ENCODE results near the gene IPO11.
"Not testable (repeated sequence)": the region's sequence is repeated elsewhere in the genome, so short reads cannot be mapped to it uniquely, and the experiment has no call there.

Gene IPO11

GRCh38 chr5:62608529-62609511 is 196.3 kb downstream of the IPO11 start:
- DNase-seq, result no peak

- no peak for DNase-seq
Observed at GRCh38 chr5:62614355-62614754, 201.8 kb downstream of the IPO11 start.

- DNase-seq, result no peak
Observed at GRCh38 chr5:62616615-62617277, 204.2 kb downstream of the IPO11 start.

DNA sequence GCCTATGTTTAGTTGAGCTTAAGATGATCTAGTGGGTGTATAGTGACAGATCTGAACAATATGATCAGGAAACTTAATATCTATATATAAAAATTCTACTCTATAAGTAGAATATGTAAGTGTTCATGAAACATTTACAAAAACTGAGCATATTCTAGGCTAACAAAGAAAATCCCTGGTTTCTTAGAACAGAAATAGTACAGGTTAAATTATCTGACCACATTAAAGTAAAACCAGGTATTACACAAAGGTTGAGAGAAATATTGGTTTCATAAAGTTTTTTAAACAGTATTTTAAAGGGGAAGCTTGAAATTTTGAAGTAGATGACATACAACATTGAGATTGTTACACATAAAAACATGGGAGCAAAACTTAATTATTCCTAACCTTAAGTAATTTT is 205.4 kb downstream of the IPO11 start:
- no peak for DNase-seq

DNA sequence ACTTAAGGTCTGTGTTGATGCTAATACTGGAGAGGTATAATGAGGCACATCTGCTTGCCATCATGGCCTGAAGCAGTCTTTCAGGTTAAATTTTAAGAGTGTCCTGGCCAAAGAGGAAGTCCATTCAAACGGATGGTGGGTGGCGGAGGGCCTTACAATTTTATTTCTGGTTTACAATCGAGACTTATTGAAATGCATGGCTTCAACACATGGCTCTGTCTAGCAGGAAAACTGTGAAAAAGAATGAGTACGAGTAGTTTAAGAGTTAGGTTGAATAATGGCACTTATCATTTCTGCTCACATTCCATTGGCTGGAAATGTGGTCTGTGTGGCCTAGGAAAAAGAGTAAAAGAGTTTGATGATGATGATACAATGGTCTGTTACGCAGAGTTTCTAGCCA is 208.2 kb downstream of the IPO11 start:
- DNase-seq, result no peak

GRCh38 chr5:62621280-62621679 is 208.7 kb downstream of the IPO11 start:
- no peak for DNase-seq

DNA sequence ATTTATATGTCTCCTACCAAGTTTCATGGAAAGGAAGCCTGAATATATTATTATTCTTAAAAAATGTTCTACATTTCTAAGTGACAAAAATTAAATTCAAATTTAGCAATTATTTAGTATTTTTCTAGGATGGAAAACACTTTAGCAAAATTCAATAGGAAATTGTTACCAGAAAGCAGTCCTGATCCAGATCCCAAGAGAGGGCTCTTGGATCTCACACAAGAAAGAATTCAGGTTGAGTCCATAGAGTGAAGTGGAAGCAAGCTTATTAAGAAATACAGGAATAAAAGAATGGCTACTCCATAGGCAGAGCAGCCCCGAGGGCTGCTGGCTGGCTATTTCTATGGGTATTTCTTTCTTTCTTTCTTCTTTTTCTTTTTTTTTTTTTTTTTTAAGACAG is 210.7 kb downstream of the IPO11 start:
- no peak for DNase-seq

- DNase-seq, result not testable (repeated sequence)
Observed at GRCh38 chr5:62624436-62624835, 211.9 kb downstream of the IPO11 start.

DNA sequence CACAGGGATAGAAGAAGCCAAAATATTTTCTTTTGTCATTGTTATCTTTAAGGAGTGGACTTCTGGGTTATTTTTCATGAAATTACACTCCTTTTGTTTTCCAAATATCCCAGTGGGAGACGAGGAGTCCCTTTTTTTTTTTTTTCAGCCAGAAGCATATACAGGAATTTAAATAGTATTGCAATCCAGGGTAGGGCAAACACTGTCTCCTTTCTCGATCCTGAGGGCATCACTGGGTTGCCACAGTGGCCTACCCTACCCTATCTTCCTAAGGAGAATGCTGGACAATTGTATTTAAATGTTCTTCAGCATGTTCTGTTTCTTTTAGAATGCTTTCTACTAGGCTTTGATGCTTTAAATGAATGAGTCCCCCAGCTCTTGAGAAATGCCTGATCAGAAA is 214.0 kb downstream of the IPO11 start:
- no peak for DNase-seq

DNA sequence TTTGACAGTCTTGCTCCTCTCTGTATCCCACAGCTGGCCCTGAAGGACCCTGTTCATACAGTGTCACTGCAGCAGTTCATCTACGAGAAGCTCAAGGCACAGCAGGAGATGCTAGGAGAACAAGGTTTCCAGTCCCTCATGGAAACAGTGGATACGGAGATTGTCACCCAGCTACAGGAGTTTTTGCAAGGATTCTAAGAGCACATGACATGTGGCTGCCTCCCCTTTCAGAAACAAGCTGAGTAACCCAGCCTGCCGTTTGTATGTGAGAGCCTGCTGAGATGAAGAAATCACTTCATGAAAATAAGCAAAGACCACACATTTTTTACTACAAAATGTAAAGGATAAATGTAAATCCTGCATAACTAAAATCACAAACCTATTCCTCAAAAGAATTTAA is 214.6 kb downstream of the IPO11 start:
- DNase-seq, result no peak

DNA sequence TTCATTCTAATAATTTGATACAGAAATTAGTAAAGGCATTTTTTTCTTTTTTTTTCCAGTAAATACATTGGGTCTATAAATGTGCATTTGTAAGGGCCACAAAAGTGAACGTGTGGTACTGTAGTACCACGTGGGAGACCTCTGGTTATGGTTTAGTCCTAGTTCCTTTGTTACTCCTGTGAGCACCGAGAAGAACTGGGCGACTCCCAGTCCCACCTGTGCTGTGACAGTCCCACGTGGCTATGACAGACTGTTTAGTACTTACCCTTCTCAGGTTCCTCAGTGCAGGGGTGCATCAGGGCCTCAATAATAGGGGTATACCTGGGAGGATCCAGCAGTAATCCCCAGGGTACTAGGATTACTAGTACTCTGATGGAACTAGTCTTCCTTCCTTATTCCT is 215.3 kb downstream of the IPO11 start:
- no peak for DNase-seq

GRCh38 chr5:62631909-62632580 is 219.5 kb downstream of the IPO11 start:
- no peak for DNase-seq

DNA sequence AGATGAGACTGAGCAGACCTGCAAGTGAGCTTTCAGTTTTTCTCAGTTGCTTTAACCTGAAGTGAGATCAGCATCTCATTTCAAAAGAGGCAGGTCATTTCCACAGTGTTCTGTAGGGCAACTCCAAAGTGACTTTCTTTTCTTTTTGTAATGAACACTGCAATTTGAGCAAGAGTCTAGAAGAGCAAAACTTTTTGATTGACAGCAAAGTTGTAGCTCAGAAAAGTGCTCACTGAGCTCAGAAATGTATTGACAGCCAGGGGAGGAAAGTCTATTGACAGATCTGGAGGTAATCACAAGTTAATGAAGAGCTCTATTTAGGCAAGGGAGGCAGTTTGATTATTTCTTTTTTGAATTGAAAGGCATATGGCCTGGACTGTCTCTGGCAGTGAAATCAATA is 220.7 kb downstream of the IPO11 start:
- no peak for DNase-seq

DNA sequence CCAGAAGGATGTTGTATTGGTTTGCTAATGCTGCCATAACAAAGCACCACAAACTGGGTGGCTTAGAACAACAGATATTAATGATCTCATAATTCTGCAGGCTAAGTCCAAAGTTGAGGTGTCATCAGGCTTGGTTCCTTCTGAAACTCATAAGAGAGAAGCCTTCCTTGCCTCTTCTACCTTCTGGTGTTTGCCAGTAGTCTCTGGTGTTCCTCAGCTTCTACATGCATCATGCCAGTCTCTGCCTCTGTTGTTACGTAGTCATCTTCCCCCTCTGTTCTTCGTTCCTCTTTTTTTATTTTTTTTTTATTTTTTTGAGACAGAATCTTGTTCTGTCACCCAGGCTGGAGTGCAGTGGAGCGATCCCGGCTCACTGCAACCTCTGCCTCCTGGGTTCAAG is 227.9 kb downstream of the IPO11 start:
- no peak for DNase-seq

- no peak for DNase-seq
Observed at GRCh38 chr5:62642468-62642867, 229.9 kb downstream of the IPO11 start.

GRCh38 chr5:62643556-62644451 is 231.2 kb downstream of the IPO11 start:
- no peak for DNase-seq

GRCh38 chr5:62645223-62645622 is 232.7 kb downstream of the IPO11 start:
- no peak for DNase-seq

DNA sequence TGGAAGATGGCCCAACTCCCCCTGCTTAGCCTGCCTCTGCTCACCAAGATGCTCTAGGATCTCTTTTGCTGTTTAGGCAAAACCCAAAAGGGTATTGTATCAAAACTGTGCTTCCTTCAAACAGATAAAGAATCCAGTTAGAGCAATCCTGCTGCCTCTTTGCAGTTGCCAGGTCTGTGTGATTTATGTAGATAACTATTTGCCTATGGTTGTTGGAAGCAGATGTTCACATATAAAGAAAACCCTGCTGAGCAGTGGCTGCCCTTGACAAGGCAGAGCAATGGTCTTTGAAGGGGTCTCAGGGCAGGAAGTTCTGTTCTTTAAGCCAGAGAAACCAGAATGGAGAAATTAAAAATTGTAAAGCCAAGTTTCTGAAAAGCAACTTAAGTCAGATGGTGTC is 234.7 kb downstream of the IPO11 start:
- no peak for DNase-seq

DNA sequence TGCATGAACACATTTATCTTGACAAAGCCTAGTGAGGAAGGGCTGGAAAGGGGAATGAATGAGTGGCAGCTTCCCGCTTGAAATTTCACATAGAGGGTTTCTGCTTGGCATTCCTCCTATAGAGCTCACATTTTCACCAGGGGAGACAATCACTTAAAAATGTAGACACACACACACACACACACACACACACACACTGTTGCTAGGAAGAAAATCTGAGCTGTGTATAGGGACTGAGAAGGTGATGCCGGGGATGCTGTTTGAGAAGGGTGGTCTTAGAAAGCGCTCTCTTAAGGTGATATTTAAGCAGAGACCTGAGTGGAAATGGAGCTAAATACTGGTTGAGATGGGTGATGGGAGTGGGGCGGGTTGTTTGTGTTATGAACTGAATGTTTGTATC is 236.5 kb downstream of the IPO11 start:
- DNase-seq, result no peak

DNA sequence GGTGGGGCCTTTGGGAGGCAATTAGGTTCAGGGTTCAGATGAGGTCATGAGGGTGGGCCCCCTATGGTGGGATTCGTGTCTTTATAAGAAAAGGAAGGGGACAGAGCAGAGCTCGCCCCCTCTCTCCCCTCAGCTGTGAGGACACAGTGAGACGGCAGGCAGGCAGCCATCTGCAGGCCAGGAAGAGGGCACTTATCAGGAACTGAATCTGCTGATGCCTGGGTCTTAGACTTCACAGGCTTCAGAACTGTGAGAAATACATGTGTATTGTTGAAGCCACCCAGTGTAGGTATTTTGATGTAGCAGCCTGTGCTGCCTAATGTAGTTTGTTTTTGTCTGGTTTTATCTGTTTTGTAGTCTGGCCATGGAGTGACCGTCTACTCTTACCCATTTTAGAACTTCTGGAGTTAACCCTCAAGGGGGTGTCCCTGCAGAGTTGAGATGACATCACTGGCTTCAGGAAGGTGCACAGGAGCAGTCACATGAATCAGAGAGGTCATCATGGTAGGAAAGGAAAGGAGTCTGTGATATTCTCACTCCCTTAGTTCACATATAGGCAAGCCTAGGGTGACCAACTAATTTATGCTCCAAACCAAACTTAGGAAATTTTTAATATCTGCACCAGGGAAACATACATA is 237.0 kb downstream of the IPO11 start:
- no peak for DNase-seq

GRCh38 chr5:62650197-62650596 is 237.6 kb downstream of the IPO11 start:
- DNase-seq, result no peak

GRCh38 chr5:62652225-62652624 is 239.7 kb downstream of the IPO11 start:
- no peak for DNase-seq

All from activated CD4-positive, alpha-beta T cell treated with anti-CD3 and anti-CD28 coated beads, Interleukin-2, amount 50 U/mL, for 1 hour (primary cell).